ENCODE measurements around the gene STX18. TPM values are rescaled to one million over a fixed set of nuclear protein-coding genes. Genes with fewer than 3 reads are reported as not detected.

Gene STX18
- total RNA-seq, 2 experiments from 2014 or later: 19.5 to 20.0 TPM

- ATAC-seq: no peak
- POLR2A ChIA-PET: interaction anchor here (1.1 to 1.3 kb wide), 2 partner anchors 19 to 179 kb away, joined by 3 read pairs; partner anchors contain the start of gene TMEM128
- no peaks in the 10 kb centered on the region for H3K27me3 Mint-ChIP-seq
- H3K4me3 Mint-ChIP-seq: no peak overlapping the region
- TF ChIP-seq, protein P1, sequence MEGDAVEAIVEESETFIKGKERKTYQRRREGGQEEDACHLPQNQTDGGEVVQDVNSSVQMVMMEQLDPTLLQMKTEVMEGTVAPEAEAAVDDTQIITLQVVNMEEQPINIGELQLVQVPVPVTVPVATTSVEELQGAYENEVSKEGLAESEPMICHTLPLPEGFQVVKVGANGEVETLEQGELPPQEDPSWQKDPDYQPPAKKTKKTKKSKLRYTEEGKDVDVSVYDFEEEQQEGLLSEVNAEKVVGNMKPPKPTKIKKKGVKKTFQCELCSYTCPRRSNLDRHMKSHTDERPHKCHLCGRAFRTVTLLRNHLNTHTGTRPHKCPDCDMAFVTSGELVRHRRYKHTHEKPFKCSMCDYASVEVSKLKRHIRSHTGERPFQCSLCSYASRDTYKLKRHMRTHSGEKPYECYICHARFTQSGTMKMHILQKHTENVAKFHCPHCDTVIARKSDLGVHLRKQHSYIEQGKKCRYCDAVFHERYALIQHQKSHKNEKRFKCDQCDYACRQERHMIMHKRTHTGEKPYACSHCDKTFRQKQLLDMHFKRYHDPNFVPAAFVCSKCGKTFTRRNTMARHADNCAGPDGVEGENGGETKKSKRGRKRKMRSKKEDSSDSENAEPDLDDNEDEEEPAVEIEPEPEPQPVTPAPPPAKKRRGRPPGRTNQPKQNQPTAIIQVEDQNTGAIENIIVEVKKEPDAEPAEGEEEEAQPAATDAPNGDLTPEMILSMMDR (IDR thresholded peaks at IDR 0.05): no peak
- H3K9me3 Mint-ChIP-seq: no peaks in the 10 kb centered on the region
- H3K36me3 Mint-ChIP-seq (ENCODE audit: low read depth): no peaks in the 10 kb centered on the region
- H3K4me1 Mint-ChIP-seq (ENCODE audit: low read depth): peaks cover 7% of the 10 kb centered on the region
- DNase-seq: no peak
- intact Hi-C loops (cut with micrococcal nuclease): no loop called here
- H3K27ac Mint-ChIP-seq: no peak overlapping the region
- CTCF ChIA-PET: no interaction called here
These were observed 115.2 kb downstream of the STX18 start for GRCh38 chr4:4426511-4427120.

DNA sequence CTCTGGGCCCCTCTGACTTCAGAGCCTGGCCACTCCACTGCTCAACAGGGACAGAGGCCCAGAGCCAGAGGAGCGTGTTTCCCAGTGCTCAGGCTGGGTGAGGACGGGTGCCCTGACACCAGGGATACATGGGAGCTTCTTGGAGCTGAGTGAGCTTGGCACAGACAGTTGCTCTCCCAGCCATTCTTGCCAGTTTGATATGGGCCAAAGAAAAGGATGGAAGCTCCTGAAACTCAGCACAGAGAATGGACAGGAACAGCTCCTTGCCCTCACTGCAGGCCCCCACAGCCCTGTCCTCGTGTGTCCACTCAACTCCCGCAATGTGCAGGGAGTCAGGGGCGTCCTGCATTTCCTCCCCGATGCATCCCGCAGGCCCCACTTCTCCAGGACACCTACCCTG is 116.2 kb downstream of the STX18 start:
- Mint-ChIP-seq H3K27me3 (no peaks in the 10 kb centered on the region), H3K27ac (no peak overlapping the region), H3K36me3 (ENCODE audit: low read depth) (peaks cover 3% of the 10 kb centered on the region), H3K9me3 (no peaks in the 10 kb centered on the region), H3K4me3 (no peak overlapping the region), H3K4me1 (ENCODE audit: low read depth) (peaks cover 4% of the 10 kb centered on the region)
- TF ChIP-seq, protein P1 (IDR thresholded peaks at IDR 0.05): no peak
- ATAC-seq (no peak), DNase-seq (no peak)
- ChIA-PET CTCF (interaction anchor here (0.6 kb wide), 1 partner anchor 211 kb away, joined by 3 read pairs; no protein-coding TSS in a partner anchor), POLR2A (interaction anchor here (0.6 to 1.3 kb wide), 3 partner anchors 17 to 178 kb away, joined by 3 read pairs; partner anchors contain the start of gene TMEM128)
- intact Hi-C loops (cut with micrococcal nuclease): no loop called here

GRCh38 chr4:4425119-4425690 is 116.6 kb downstream of the STX18 start:
- Mint-ChIP-seq H3K36me3 (ENCODE audit: low read depth) (peaks cover 4% of the 10 kb centered on the region), H3K4me1 (ENCODE audit: low read depth) (no peaks in the 10 kb centered on the region), H3K27me3 (no peaks in the 10 kb centered on the region), H3K4me3 (no peak overlapping the region), H3K9me3 (no peaks in the 10 kb centered on the region), H3K27ac (no peak overlapping the region)
- TF ChIP-seq, protein P1 (IDR thresholded peaks at IDR 0.05): no peak
- ATAC-seq: no peak
- ChIA-PET POLR2A (interaction anchor here (0.6 kb wide), 1 partner anchor 16 kb away, joined by 3 read pairs; no protein-coding TSS in a partner anchor), CTCF (interaction anchor here (0.6 kb wide), 1 partner anchor 212 kb away, joined by 3 read pairs; no protein-coding TSS in a partner anchor)
- DNase-seq: no peak
- intact Hi-C loops (cut with micrococcal nuclease): no loop called here

DNA sequence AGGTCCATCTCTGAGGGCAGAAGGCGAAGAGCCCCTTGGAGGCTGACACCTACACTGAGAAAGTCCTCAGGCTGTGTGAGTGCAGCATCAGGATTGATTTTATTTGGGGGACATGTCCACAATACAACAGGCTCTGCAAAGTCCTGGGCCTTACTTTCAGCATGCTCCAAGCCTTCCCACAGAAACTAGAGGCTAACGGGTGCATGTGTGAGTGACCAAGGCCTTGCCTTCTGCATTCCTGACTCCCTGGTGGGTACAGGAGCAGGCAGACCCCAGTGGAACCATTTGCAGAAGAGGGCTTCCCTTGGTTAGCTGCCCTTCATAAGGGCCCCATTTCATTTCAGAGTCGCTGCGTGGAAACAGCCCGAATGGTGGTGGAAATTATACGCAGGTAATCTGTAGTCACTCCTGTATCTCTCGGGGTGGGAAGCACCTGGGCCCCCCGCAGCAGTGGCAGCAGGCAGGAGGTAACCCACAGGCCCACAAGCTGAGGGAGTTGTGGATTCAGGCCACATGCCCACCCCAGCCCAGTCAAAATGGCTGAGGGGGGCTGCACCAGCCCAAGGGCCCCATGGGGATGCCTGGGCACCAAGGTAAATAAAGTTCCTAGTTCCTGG is 117.2 kb downstream of the STX18 start:
- Mint-ChIP-seq H3K27me3 (no peaks in the 10 kb centered on the region), H3K27ac (no peak overlapping the region), H3K4me1 (ENCODE audit: low read depth) (peaks cover 3% of the 10 kb centered on the region), H3K9me3 (no peaks in the 10 kb centered on the region), H3K36me3 (ENCODE audit: low read depth) (peaks cover 7% of the 10 kb centered on the region), H3K4me3 (no peak overlapping the region)
- POLR2A ChIA-PET: no interaction called here
- DNase-seq (no peak), ATAC-seq (no peak)
- TF ChIP-seq, protein P1 (IDR thresholded peaks at IDR 0.05): no peak
- CTCF ChIA-PET: no interaction called here
- intact Hi-C loops (cut with micrococcal nuclease): no loop called here

Measured in activated CD8-positive, alpha-beta T cell treated with anti-CD3 and anti-CD28 coated beads for 36 hours (primary cell).